Endothelial cell of umbilical vein (primary cell): ENCODE data around the gene CD8B2.

Experiments used
- JUN ChIP-seq: IDR thresholded peaks from 2 replicates; pipeline ENCODE4 v1.6.1; 2011; ENCODE audit warnings: borderline replicate concordance, low read depth; ENCODE audit not compliant: insufficient read length, insufficient read depth
- POLR2A ChIP-seq: IDR thresholded peaks from 2 replicates; pipeline ENCODE4 v1.6.1; 2012; ENCODE audit warnings: low read depth, mild to moderate bottlenecking, control low read depth, low read length
- TF ChIP-seq, protein P1 (sequence below), 2 donors: IDR thresholded peaks; 1 replicate in 1 of 2; 2 replicates in 1 of 2; pipeline ENCODE4 v1.5.1; 2011; ENCODE audit warnings: low read length in 2 of 2, mild to moderate bottlenecking in 2 of 2, moderate library complexity in 2 of 2, control low read depth in 1 of 2, inconsistent platforms in 1 of 2, low read depth in 1 of 2; ENCODE audit not compliant: insufficient read depth in 1 of 2; ENCODE audit errors: extremely low read depth in 1 of 2

GRCh38 chr2:106560773-106561172, 73.6 kb downstream of the CD8B2 start:
- TF ChIP-seq, protein P1, sequence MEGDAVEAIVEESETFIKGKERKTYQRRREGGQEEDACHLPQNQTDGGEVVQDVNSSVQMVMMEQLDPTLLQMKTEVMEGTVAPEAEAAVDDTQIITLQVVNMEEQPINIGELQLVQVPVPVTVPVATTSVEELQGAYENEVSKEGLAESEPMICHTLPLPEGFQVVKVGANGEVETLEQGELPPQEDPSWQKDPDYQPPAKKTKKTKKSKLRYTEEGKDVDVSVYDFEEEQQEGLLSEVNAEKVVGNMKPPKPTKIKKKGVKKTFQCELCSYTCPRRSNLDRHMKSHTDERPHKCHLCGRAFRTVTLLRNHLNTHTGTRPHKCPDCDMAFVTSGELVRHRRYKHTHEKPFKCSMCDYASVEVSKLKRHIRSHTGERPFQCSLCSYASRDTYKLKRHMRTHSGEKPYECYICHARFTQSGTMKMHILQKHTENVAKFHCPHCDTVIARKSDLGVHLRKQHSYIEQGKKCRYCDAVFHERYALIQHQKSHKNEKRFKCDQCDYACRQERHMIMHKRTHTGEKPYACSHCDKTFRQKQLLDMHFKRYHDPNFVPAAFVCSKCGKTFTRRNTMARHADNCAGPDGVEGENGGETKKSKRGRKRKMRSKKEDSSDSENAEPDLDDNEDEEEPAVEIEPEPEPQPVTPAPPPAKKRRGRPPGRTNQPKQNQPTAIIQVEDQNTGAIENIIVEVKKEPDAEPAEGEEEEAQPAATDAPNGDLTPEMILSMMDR (IDR thresholded peaks at IDR 0.05; ENCODE audit: extremely low read depth in 1 of 2, insufficient read depth in 1 of 2, low read depth in 1 of 2, low read length in 2 of 2): no peak
- TF ChIP-seq POLR2A: no peak
- TF ChIP-seq JUN: no peak
